OCI-LY1 (cell line): ENCODE results near the gene PYROXD2.

Source experiments
- EZH2 ChIP-seq: fragments of 200-600 bp; sonication (generic), shearing (Covaris generic); IDR thresholded peaks from 2 replicates; pipeline ENCODE4 v1.8.0; 2017; ENCODE audit warnings: borderline replicate concordance, mixed run types, mild to moderate bottlenecking, antibody characterized with exemption, low read length, moderate library complexity, mixed read lengths
- TF ChIP-seq, protein P1 (sequence below): fragments of 200-600 bp; sonication (generic), shearing (Covaris generic); IDR thresholded peaks from 2 replicates; pipeline ENCODE4 v1.5.1; 2017; ENCODE audit warnings: mild to moderate bottlenecking, antibody characterized with exemption, low read length, moderate library complexity, mixed read lengths

DNA sequence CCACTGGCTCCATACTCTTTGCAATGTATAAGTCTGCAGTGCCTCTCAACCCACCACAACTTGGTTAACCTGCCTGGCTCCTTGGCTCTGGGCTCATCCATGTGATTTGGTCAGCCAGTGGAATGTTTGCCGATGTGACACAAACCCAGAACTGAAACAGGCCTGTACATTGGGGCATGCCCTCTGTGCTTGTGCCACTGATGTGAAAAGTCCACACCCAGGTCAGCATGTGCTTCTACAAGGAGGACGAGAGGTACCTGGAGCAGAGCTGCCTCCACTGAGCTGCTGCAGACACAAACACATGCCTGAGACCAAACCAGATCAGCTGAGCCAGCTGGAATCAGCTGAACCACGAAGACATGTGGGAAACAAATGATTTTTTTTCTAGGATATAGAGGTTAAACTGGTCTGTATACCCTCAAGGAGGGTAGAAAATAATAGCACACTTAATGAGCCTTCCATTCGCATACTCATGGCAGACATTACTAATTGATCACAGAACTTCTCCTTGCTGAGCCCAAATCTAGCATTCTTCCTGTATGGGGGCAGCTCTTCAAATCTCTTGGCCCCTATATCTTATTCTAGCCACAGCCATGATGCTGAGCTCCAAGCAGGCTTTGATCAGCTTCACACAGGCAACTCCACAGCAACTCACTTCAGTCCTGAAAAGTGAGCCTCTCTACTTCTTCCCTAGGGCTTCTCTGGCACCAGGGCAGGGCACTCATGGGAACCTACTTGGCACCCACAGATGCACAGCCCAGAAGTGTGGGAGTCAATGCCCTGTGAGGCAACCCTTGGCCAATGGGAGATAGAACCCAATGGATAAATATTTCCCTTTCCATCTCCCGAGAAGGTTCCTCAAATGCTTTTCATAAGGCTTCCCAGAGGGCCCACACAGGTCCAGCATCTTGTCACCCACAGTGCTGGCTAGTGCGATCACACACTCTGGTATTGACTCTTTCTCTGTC lies 18.6 kb downstream of the PYROXD2 start:
- TF ChIP-seq, protein P1, sequence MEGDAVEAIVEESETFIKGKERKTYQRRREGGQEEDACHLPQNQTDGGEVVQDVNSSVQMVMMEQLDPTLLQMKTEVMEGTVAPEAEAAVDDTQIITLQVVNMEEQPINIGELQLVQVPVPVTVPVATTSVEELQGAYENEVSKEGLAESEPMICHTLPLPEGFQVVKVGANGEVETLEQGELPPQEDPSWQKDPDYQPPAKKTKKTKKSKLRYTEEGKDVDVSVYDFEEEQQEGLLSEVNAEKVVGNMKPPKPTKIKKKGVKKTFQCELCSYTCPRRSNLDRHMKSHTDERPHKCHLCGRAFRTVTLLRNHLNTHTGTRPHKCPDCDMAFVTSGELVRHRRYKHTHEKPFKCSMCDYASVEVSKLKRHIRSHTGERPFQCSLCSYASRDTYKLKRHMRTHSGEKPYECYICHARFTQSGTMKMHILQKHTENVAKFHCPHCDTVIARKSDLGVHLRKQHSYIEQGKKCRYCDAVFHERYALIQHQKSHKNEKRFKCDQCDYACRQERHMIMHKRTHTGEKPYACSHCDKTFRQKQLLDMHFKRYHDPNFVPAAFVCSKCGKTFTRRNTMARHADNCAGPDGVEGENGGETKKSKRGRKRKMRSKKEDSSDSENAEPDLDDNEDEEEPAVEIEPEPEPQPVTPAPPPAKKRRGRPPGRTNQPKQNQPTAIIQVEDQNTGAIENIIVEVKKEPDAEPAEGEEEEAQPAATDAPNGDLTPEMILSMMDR = no peak
- TF ChIP-seq EZH2 = no peak
